H1 (cell line): Measurements from ENCODE around the gene YIPF5. TPM values are rescaled to one million over a fixed set of nuclear protein-coding genes. Genes with fewer than 3 reads are reported as not detected.

Source experiments
- CTCF ChIA-PET: fragments of 300-600 bp; sonication (Branson Sonifier 250); formaldehyde crosslinking; loops from one replicate; lab custom pipeline; 2021; ENCODE audit not compliant: partially characterized antibody; lab: Charles Lee
- POLR2A ChIA-PET: fragments of 300-600 bp; sonication (Branson Sonifier 250); formaldehyde crosslinking; loops from one replicate; lab custom pipeline; 2021; ENCODE audit warnings: inconsistent platforms; ENCODE audit not compliant: partially characterized antibody; lab: Charles Lee
- DNase-seq, 2 experiments: peaks; one replicate each; pipeline versions ENCODE4 v3.0.0 to v3.0.0-alpha.2; 2010 to 2022; ENCODE audit warnings: low spot score in 2 of 2, low read depth in 1 of 2, mixed read lengths in 1 of 2
- FAIRE-seq: peaks from 2 replicates; lab custom pipeline; 2011; peaks lifted over from hg19 to GRCh38; lab: Jason Lieb, UNC
- H2AFZ ChIP-seq: 2 replicates; pipeline ENCODE4 v1.8.1; 2012; ENCODE audit warnings: low read length, inconsistent platforms
- H2AK5ac ChIP-seq: 2 replicates; pipeline ENCODE4 v1.6.1; 2013; ENCODE audit warnings: low read depth, low read length
- H2BK120ac ChIP-seq: replicated peaks from 2 replicates; pipeline ENCODE3; 2013; ENCODE audit warnings: low read depth, low read length, inconsistent platforms
- H2BK12ac ChIP-seq: 2 replicates; pipeline ENCODE4 v1.6.1; 2013; ENCODE audit warnings: low read depth, low read length
- H2BK15ac ChIP-seq: 2 replicates; pipeline ENCODE4 v1.6.1; 2013; ENCODE audit warnings: low read length
- H2BK20ac ChIP-seq: 2 replicates; pipeline ENCODE4 v1.6.1; 2013; ENCODE audit warnings: low read length
- H2BK5ac ChIP-seq: 2 replicates; pipeline ENCODE4 v1.6.1; 2013; ENCODE audit warnings: low read depth, low read length
- H3K14ac ChIP-seq: 2 replicates; pipeline ENCODE4 v1.6.1; 2013; ENCODE audit warnings: inconsistent platforms; ENCODE audit not compliant: insufficient read length
- H3K18ac ChIP-seq: 2 replicates; pipeline ENCODE4 v1.6.1; 2013; ENCODE audit warnings: low read length; ENCODE audit errors: extremely low read depth
- H3K23ac ChIP-seq: 2 replicates; pipeline ENCODE4 v1.6.1; 2013; ENCODE audit warnings: inconsistent platforms; ENCODE audit not compliant: insufficient read length
- H3K23me2 ChIP-seq: 2 replicates; pipeline ENCODE4 v1.6.1; 2013; ENCODE audit warnings: low read depth, low read length
- H3K27ac ChIP-seq: 2 replicates; pipeline ENCODE4 v1.6.1; 2011; ENCODE audit warnings: low read depth, low read length, inconsistent platforms
- H3K27me3 ChIP-seq, 4 experiments: replicated peaks in 1 of 4; 1 replicate in 1 of 4; 2 replicates in 3 of 4; pipeline versions ENCODE4 v1.6.1 to v1.8.1; 2011 to 2013; ENCODE audit warnings: low read length in 3 of 4, mild to moderate bottlenecking in 3 of 4, inconsistent platforms in 2 of 4, mixed read lengths in 2 of 4, moderate library complexity in 1 of 4; ENCODE audit not compliant: control insufficient read depth in 3 of 4, insufficient read depth in 3 of 4; ENCODE audit errors: extremely low read depth in 1 of 4
- H3K36me3 ChIP-seq, 4 experiments: 2 replicates each; pipeline versions ENCODE4 v1.6.1 to v1.8.1; 2011 to 2013; ENCODE audit warnings: mild to moderate bottlenecking in 4 of 4, low read length in 3 of 4, moderate library complexity in 2 of 4, control low read depth in 1 of 4, inconsistent platforms in 1 of 4; ENCODE audit not compliant: insufficient read depth in 4 of 4, control insufficient read depth in 2 of 4
- H3K4ac ChIP-seq: replicated peaks from 2 replicates; pipeline ENCODE3; 2013; ENCODE audit warnings: low read length, low read depth, mixed read lengths, inconsistent platforms; ENCODE audit not compliant: insufficient read length
- H3K4me1 ChIP-seq, 4 experiments: replicated peaks in 1 of 4; 1 replicate in 1 of 4; 2 replicates in 3 of 4; pipeline versions ENCODE4 v1.6.1 to v1.8.1; 2011 to 2013; ENCODE audit warnings: low read length in 3 of 4, inconsistent platforms in 2 of 4, mixed read lengths in 1 of 4; ENCODE audit not compliant: insufficient read depth in 4 of 4, control insufficient read depth in 3 of 4
- H3K4me2 ChIP-seq, 2 experiments: 2 replicates each; pipeline versions ENCODE4 v1.6.1 to v1.8.1; 2011 to 2013; ENCODE audit warnings: low read depth in 2 of 2, low read length in 2 of 2, control low read depth in 1 of 2, inconsistent platforms in 1 of 2, mild to moderate bottlenecking in 1 of 2; ENCODE audit not compliant: insufficient read depth in 1 of 2
- H3K4me3 ChIP-seq, 4 experiments: fragments of 200-600, 300-600 bp in 1 of 4; sonication (generic), shearing (Covaris generic), sonication (Bioruptor Twin) in 1 of 4; 2 replicates each; pipeline versions ENCODE4 v1.5.1 to v1.8.1; 2011 to 2016; ENCODE audit warnings: low read length in 4 of 4, low read depth in 3 of 4, control low read depth in 2 of 4, inconsistent platforms in 2 of 4, mild to moderate bottlenecking in 2 of 4, mixed read lengths in 1 of 4, moderate library complexity in 1 of 4; ENCODE audit not compliant: insufficient read depth in 2 of 4; ENCODE audit errors: extremely low read depth in 1 of 4
- H3K56ac ChIP-seq: replicated peaks from 2 replicates; pipeline ENCODE3; 2013; ENCODE audit warnings: low read depth, mild to moderate bottlenecking, mixed read lengths, low read length, inconsistent platforms; ENCODE audit not compliant: insufficient read length
- H3K79me1 ChIP-seq: 2 replicates; pipeline ENCODE4 v1.6.1; 2013; ENCODE audit warnings: low read depth, low read length, control low read depth
- H3K79me2 ChIP-seq, 2 experiments: 2 replicates each; pipeline versions ENCODE4 v1.6.1 to v1.8.1; 2012 to 2013; ENCODE audit warnings: low read length in 2 of 2, mild to moderate bottlenecking in 2 of 2, inconsistent platforms in 1 of 2; ENCODE audit not compliant: insufficient read depth in 2 of 2, control insufficient read depth in 1 of 2
- H3K9ac ChIP-seq, 4 experiments: replicated peaks in 1 of 4; 1 replicate in 1 of 4; 2 replicates in 3 of 4; pipeline versions ENCODE4 v1.6.1 to v1.8.1; 2011 to 2013; ENCODE audit warnings: low read depth in 3 of 4, low read length in 3 of 4, control low read depth in 2 of 4, mild to moderate bottlenecking in 2 of 4, moderate library complexity in 2 of 4, inconsistent platforms in 1 of 4; ENCODE audit errors: extremely low read depth in 1 of 4
- H3K9me3 ChIP-seq, 2 experiments: 2 replicates each; pipeline versions ENCODE4 v1.6.1 to v1.8.1; 2012 to 2013; ENCODE audit warnings: mild to moderate bottlenecking in 2 of 2, moderate library complexity in 2 of 2, control low read depth in 1 of 2, inconsistent platforms in 1 of 2, low read depth in 1 of 2, low read length in 1 of 2, mixed read lengths in 1 of 2; ENCODE audit not compliant: insufficient read depth in 2 of 2
- H4K20me1 ChIP-seq, 2 experiments: replicated peaks in 1 of 2; 2 replicates each; pipeline versions ENCODE3 to v1.8.1; 2011 to 2013; ENCODE audit warnings: inconsistent platforms in 2 of 2, low read length in 2 of 2, mild to moderate bottlenecking in 1 of 2; ENCODE audit not compliant: insufficient read depth in 2 of 2, control insufficient read depth in 1 of 2
- H4K5ac ChIP-seq: 2 replicates; pipeline ENCODE4 v1.6.1; 2013; ENCODE audit warnings: low read length, low read depth, mixed read lengths, inconsistent platforms; ENCODE audit not compliant: insufficient read length
- H4K8ac ChIP-seq: 2 replicates; pipeline ENCODE4 v1.8.0; 2013; ENCODE audit warnings: mild to moderate bottlenecking, moderate library complexity, low read length, inconsistent platforms; ENCODE audit not compliant: insufficient read depth; ENCODE audit errors: extremely low read depth
- H4K91ac ChIP-seq: replicated peaks from 2 replicates; pipeline ENCODE3; 2013; ENCODE audit warnings: low read length, mixed read lengths, inconsistent platforms; ENCODE audit not compliant: insufficient read length
- ATF2 ChIP-seq: IDR thresholded peaks from 2 replicates; pipeline ENCODE4 v1.6.1; 2012; ENCODE audit warnings: low read length, inconsistent platforms
- CTCF ChIP-seq, 3 experiments: IDR thresholded peaks; 1 replicate in 2 of 3; 2 replicates in 1 of 3; pipeline versions ENCODE4 v1.5.1 to v1.6.1; 2011; ENCODE audit warnings: low read length in 3 of 3, mild to moderate bottlenecking in 3 of 3, inconsistent platforms in 2 of 3, low read depth in 1 of 3, moderate library complexity in 1 of 3; ENCODE audit not compliant: insufficient read depth in 1 of 3; ENCODE audit errors: control extremely low read depth in 1 of 3
- E2F6 ChIP-seq: IDR thresholded peaks from 2 replicates; pipeline ENCODE4 v1.6.1; 2012; ENCODE audit warnings: inconsistent platforms
- GABPA ChIP-seq: IDR thresholded peaks from 2 replicates; pipeline ENCODE4 v1.6.1; 2011; ENCODE audit warnings: mild to moderate bottlenecking, low read length, moderate library complexity, borderline replicate concordance; ENCODE audit not compliant: insufficient read depth
- SP1 ChIP-seq: IDR thresholded peaks from 2 replicates; pipeline ENCODE4 v1.6.1; 2011; ENCODE audit warnings: low read depth, low read length
- TBP ChIP-seq: IDR thresholded peaks from 2 replicates; pipeline ENCODE4 v1.6.1; 2011; ENCODE audit warnings: low read depth, low read length, improper control_type of control experiment
- TEAD4 ChIP-seq: IDR thresholded peaks from 2 replicates; pipeline ENCODE4 v1.6.1; 2012; ENCODE audit warnings: low read depth, low read length, inconsistent platforms, mixed read lengths
- WGBS, 2 experiments: shearing (Covaris generic) in 1 of 2; methylation state at CpG; one replicate each; pipeline versions ENCODE4 v1.1.6 to v1.1.7; 2013 to 2015; ENCODE audit warnings: low lambda C conversion rate in 2 of 2, mixed read lengths in 2 of 2, inconsistent platforms in 1 of 2, low coverage in 1 of 2, missing lambda C conversion rate in 1 of 2; ENCODE audit not compliant: insufficient replicate concordance in 2 of 2, insufficient coverage in 1 of 2, insufficient read length in 1 of 2; ENCODE audit errors: extremely low coverage in 1 of 2, missing lambda C conversion rate in 1 of 2; 5-methylcytosine and 5-hydroxymethylcytosine counted together
- polyA plus RNA-seq, 7 experiments: library from polyadenylated mRNA; depleted of rRNA in 3 of 7; stranded (reverse) in 5 of 7; unstranded in 2 of 7; fragments of >200 nt in 5 of 7; fragments of 200-250 nt in 2 of 7; gene quantifications; 1 replicate in 5 of 7; 2 replicates in 1 of 7; 4 replicates in 1 of 7; pipeline versions ENCODE4 v1.2.1 to v1.2.3, GENCODE V29; 2011 to 2013; ENCODE audit warnings: missing spikeins in 2 of 7, mixed read lengths in 2 of 7
- total RNA-seq: library from RNA; stranded (reverse); fragmentation: NEBNext Ultra II Directional; extraction: Animal tissue kit (Norgen Biotek cat#: 25700); gene quantifications from 2 replicates; pipeline ENCODE4 v1.2.1, GENCODE V29; 2021
- TF ChIP-seq, protein P1 (sequence below): IDR thresholded peaks from 2 replicates; pipeline ENCODE4 v1.6.1; 2011; ENCODE audit warnings: low read length, improper control_type of control experiment

The YIPF5 gene
- total and polyA plus RNA-seq, 2 of the 8 experiments (the other 6 are each of a cell fraction or from before 2014, with no cell fraction given), result 27.6 to 33.6 TPM

- H3K36me3 ChIP-seq, result no peaks in the 10 kb centered on the region
- H4K5ac ChIP-seq, result no peak overlapping the region
- no peaks in the 10 kb centered on the region for H4K20me1 ChIP-seq
- H2BK120ac ChIP-seq, result no peak overlapping the region
- ChIA-PET POLR2A (no interaction called here), CTCF (interaction anchor here (0.6 to 2.7 kb wide), 4 partner anchors 9 to 1769 kb away, joined by 3 to 15 read pairs (median 4); no protein-coding TSS in a partner anchor)
- H3K9ac ChIP-seq, result no peak overlapping the region
- H2BK15ac ChIP-seq, result no peak overlapping the region
- no peak overlapping the region for H2AK5ac ChIP-seq
- no peak overlapping the region for H2BK20ac ChIP-seq
- no peak overlapping the region for H4K8ac ChIP-seq
- H3K4me1 ChIP-seq, result no peaks in the 10 kb centered on the region
- no peaks in the 10 kb centered on the region for H3K23me2 ChIP-seq
- no peaks in the 10 kb centered on the region for H3K9me3 ChIP-seq
- H3K79me1 ChIP-seq, result no peaks in the 10 kb centered on the region
- H2BK12ac ChIP-seq, result no peak overlapping the region
- H3K18ac ChIP-seq, result no peak overlapping the region
- FAIRE-seq (no peak), DNase-seq (no peak)
- H3K79me2 ChIP-seq, result no peaks in the 10 kb centered on the region
- no peak overlapping the region for H2AFZ ChIP-seq
- no peak for TF ChIP-seq TBP
- no peak for TF ChIP-seq GABPA
- no peak for TF ChIP-seq ATF2
- TF ChIP-seq, protein P1, sequence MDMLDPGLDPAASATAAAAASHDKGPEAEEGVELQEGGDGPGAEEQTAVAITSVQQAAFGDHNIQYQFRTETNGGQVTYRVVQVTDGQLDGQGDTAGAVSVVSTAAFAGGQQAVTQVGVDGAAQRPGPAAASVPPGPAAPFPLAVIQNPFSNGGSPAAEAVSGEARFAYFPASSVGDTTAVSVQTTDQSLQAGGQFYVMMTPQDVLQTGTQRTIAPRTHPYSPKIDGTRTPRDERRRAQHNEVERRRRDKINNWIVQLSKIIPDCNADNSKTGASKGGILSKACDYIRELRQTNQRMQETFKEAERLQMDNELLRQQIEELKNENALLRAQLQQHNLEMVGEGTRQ, result no peak
- no peak for TF ChIP-seq TEAD4
- TF ChIP-seq E2F6, result no peak
- TF ChIP-seq CTCF (IDR thresholded peaks at IDR 0.05; ENCODE audit: control extremely low read depth in 1 of 3, insufficient read depth in 1 of 3, low read depth in 1 of 3, low read length in 3 of 3), result no peak
- TF ChIP-seq SP1, result no peak
- no peak overlapping the region for H3K4me2 ChIP-seq
- no peak overlapping the region for H3K23ac ChIP-seq
- H2BK5ac ChIP-seq, result no peak overlapping the region
- H3K27ac ChIP-seq, result no peak overlapping the region
- H3K4ac ChIP-seq, result no peak overlapping the region
- no peak overlapping the region for H3K14ac ChIP-seq
- H3K27me3 ChIP-seq, result no peaks in the 10 kb centered on the region
- 85% methylated on average over 4 of the region's 4 CpGs; no CpG with 5 or more reads in 1 of the 2 experiments for WGBS, 2 experiments
- no peak overlapping the region for H4K91ac ChIP-seq
- H3K56ac ChIP-seq, result no peak overlapping the region
- no peak overlapping the region for H3K4me3 ChIP-seq
These were observed 39.2 kb downstream of the YIPF5 start for GRCh38 chr5:144131261-144131660.
